H9 (cell line): Measurements from ENCODE around the gene CDC37. TPM values are rescaled to one million over a fixed set of nuclear protein-coding genes. Genes with fewer than 3 reads are reported as not detected.

Experiments used
- DNase-seq: peaks from one replicate; pipeline ENCODE4 v3.0.0-alpha.2; 2017
- H2AFZ ChIP-seq: one replicate; pipeline ENCODE4 v1.6.1; 2013; ENCODE audit warnings: mild to moderate bottlenecking, low read length, control low read depth, moderate library complexity
- H2AK5ac ChIP-seq: 2 replicates; pipeline ENCODE4 v1.6.1; 2013; ENCODE audit warnings: low read length, control low read depth, mixed read lengths; ENCODE audit not compliant: insufficient read length
- H2BK120ac ChIP-seq: one replicate; pipeline ENCODE4 v1.6.1; 2013; ENCODE audit warnings: low read depth, mild to moderate bottlenecking, low read length, control low read depth, inconsistent platforms; ENCODE audit not compliant: poor library complexity, severe bottlenecking
- H2BK12ac ChIP-seq: 2 replicates; pipeline ENCODE4 v1.6.1; 2013; ENCODE audit warnings: low read length, control low read depth, mixed read lengths, low read depth; ENCODE audit not compliant: insufficient read length
- H2BK15ac ChIP-seq: 2 replicates; pipeline ENCODE4 v1.6.1; 2013; ENCODE audit warnings: low read depth, low read length, control low read depth
- H2BK20ac ChIP-seq: one replicate; pipeline ENCODE4 v1.6.1; 2013; ENCODE audit warnings: low read depth, mild to moderate bottlenecking, low read length, control low read depth, inconsistent platforms; ENCODE audit not compliant: poor library complexity, severe bottlenecking
- H2BK5ac ChIP-seq: 2 replicates; pipeline ENCODE4 v1.6.1; 2013; ENCODE audit warnings: low read length, control low read depth, mixed read lengths; ENCODE audit not compliant: insufficient read length
- H3K14ac ChIP-seq: 2 replicates; pipeline ENCODE4 v1.6.1; 2013; ENCODE audit warnings: low read length, control low read depth; ENCODE audit not compliant: insufficient read depth
- H3K18ac ChIP-seq: 2 replicates; pipeline ENCODE4 v1.6.1; 2013; ENCODE audit warnings: low read depth, mild to moderate bottlenecking, mixed read lengths, low read length, control low read depth; ENCODE audit not compliant: insufficient read length
- H3K23ac ChIP-seq: 2 replicates; pipeline ENCODE4 v1.6.1; 2013; ENCODE audit warnings: low read length, control low read depth, mixed read lengths, low read depth; ENCODE audit not compliant: insufficient read length
- H3K23me2 ChIP-seq: 2 replicates; pipeline ENCODE4 v1.6.1; 2013; ENCODE audit warnings: low read depth, mild to moderate bottlenecking, mixed read lengths, low read length, control low read depth; ENCODE audit not compliant: insufficient read length, poor library complexity, severe bottlenecking
- H3K27ac ChIP-seq: 2 replicates; pipeline ENCODE4 v1.5.1; 2013; ENCODE audit warnings: low read length, control low read depth, mixed read lengths, low read depth; ENCODE audit not compliant: insufficient read length
- H3K27me3 ChIP-seq: 2 replicates; pipeline ENCODE4 v1.6.1; 2013; ENCODE audit warnings: low read length, control low read depth, inconsistent platforms; ENCODE audit not compliant: insufficient read depth
- H3K4ac ChIP-seq: 2 replicates; pipeline ENCODE4 v1.6.1; 2013; ENCODE audit warnings: low read depth, mild to moderate bottlenecking, control low read depth, inconsistent platforms, low read length, moderate library complexity
- H3K4me1 ChIP-seq: 2 replicates; pipeline ENCODE4 v1.6.1; 2013; ENCODE audit warnings: low read length, control low read depth, inconsistent platforms; ENCODE audit not compliant: insufficient read depth
- H3K4me2 ChIP-seq: 2 replicates; pipeline ENCODE4 v1.6.1; 2013; ENCODE audit warnings: low read length, control low read depth, mixed read lengths; ENCODE audit not compliant: insufficient read length, insufficient read depth
- H3K56ac ChIP-seq: 2 replicates; pipeline ENCODE4 v1.6.1; 2013; ENCODE audit warnings: low read depth, mild to moderate bottlenecking, mixed read lengths, low read length, control low read depth; ENCODE audit not compliant: insufficient read length
- H3K79me1 ChIP-seq: 2 replicates; pipeline ENCODE4 v1.6.1; 2013; ENCODE audit warnings: low read depth, mild to moderate bottlenecking, moderate library complexity, low read length, control low read depth, inconsistent platforms; ENCODE audit not compliant: insufficient read depth, poor library complexity, severe bottlenecking
- H3K79me2 ChIP-seq: 2 replicates; pipeline ENCODE4 v1.6.1; 2013; ENCODE audit warnings: low read length, control low read depth, inconsistent platforms; ENCODE audit not compliant: insufficient read depth
- H3K9ac ChIP-seq: 2 replicates; pipeline ENCODE4 v1.6.1; 2013; ENCODE audit warnings: low read length, control low read depth, mixed read lengths; ENCODE audit not compliant: insufficient read length; ENCODE audit errors: extremely low read depth
- H3K9me3 ChIP-seq: one replicate; pipeline ENCODE4 v1.6.1; 2013; ENCODE audit warnings: low read depth, low read length, inconsistent platforms; ENCODE audit not compliant: control insufficient read depth
- H3T11ph ChIP-seq: one replicate; pipeline ENCODE4 v1.6.1; 2013; ENCODE audit warnings: mild to moderate bottlenecking, low read length, control low read depth, inconsistent platforms
- H4K20me1 ChIP-seq: one replicate; pipeline ENCODE4 v1.6.1; 2013; ENCODE audit not compliant: control insufficient read depth, insufficient read length, insufficient read depth
- H4K5ac ChIP-seq: 2 replicates; pipeline ENCODE4 v1.6.1; 2013; ENCODE audit warnings: low read depth, mild to moderate bottlenecking, mixed read lengths, low read length, control low read depth; ENCODE audit not compliant: insufficient read length
- H4K8ac ChIP-seq: replicated peaks from 2 replicates; pipeline ENCODE4 v1.6.1; 2013; ENCODE audit warnings: low read length, control low read depth, mixed read lengths, low read depth; ENCODE audit not compliant: insufficient read length
- H4K91ac ChIP-seq: 2 replicates; pipeline ENCODE4 v1.6.1; 2013; ENCODE audit warnings: low read depth, mild to moderate bottlenecking, moderate library complexity, mixed read lengths, low read length, control low read depth; ENCODE audit not compliant: insufficient read length
- H3K27ac Mint-ChIP-seq, 3 experiments: 2 replicates in 2 of 3; 3 replicates in 1 of 3; pipeline ENCODE4 v1.8.0; 2020 to 2021; ENCODE audit warnings: mixed read lengths in 3 of 3, mild to moderate bottlenecking in 1 of 3, moderate library complexity in 1 of 3
- H3K27me3 Mint-ChIP-seq: 2 replicates; pipeline ENCODE4 v1.8.0; 2021; ENCODE audit warnings: low read depth, mild to moderate bottlenecking, moderate library complexity, mixed read lengths
- H3K36me3 Mint-ChIP-seq, 3 experiments: 2 replicates in 2 of 3; 3 replicates in 1 of 3; pipeline ENCODE4 v1.8.0; 2020 to 2021; ENCODE audit warnings: low read depth in 3 of 3, mixed read lengths in 3 of 3; ENCODE audit not compliant: insufficient read depth in 1 of 3
- H3K4me1 Mint-ChIP-seq, 2 experiments: 2 replicates each; pipeline ENCODE4 v1.8.0; 2020; ENCODE audit warnings: mixed read lengths in 2 of 2
- H3K4me3 Mint-ChIP-seq, 2 experiments: 2 replicates in 1 of 2; 3 replicates in 1 of 2; pipeline ENCODE4 v1.8.0; 2020 to 2021; ENCODE audit warnings: mild to moderate bottlenecking in 2 of 2, mixed read lengths in 2 of 2, moderate library complexity in 1 of 2
- H3K9me3 Mint-ChIP-seq, 2 experiments: 2 replicates in 1 of 2; 3 replicates in 1 of 2; pipeline ENCODE4 v1.8.0; 2020; ENCODE audit warnings: mild to moderate bottlenecking in 2 of 2, mixed read lengths in 2 of 2, moderate library complexity in 1 of 2
- CTCF ChIP-seq: fragments of 200-600 bp; sonication (generic); conservative IDR thresholded peaks from 3 replicates; pipeline ENCODE4 v1.8.0; 2021; ENCODE audit warnings: antibody characterized with exemption, mild to moderate bottlenecking
- WGBS: extraction: QIAGEN DNeasy Blood & Tissue Kit; methylation state at CpG from one replicate; pipeline ENCODE4 v1.1.7; 2013; ENCODE audit warnings: missing lambda C conversion rate, low lambda C conversion rate, mixed read lengths; ENCODE audit not compliant: insufficient read length; ENCODE audit errors: extremely low coverage; 5-methylcytosine and 5-hydroxymethylcytosine counted together
- total RNA-seq: library from RNA; stranded (reverse); gene quantifications from 2 replicates; pipeline ENCODE4 v1.2.1, GENCODE V29; 2021

The CDC37 gene
- total RNA-seq, 1 experiment from 2014 or later, result 155 TPM

DNA sequence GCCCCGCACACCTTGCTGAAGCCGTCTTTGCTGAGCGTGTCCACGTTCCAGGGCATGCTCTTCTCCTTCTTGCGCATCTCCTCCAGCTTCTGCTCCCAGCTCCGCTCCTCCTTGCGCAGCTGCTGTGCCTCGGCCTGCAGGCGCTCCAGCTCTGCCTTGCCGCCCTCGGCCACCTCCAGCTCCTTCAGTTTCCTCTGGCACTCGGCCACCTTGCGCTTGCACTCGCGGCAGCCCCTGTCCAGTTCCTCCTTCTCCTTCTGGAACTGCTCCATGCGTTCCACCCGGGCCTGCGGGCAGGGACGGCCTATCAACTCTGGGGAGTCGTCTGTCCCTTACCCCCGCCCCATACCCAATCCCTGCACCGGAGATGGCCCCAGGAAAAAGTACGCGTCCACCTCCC lies 7.4 kb downstream of the CDC37 start:
- H3K9ac ChIP-seq, result no peak overlapping the region

More for the DNA sequence above, 7.4 kb downstream of the CDC37 start:
- Mint-ChIP-seq H3K27me3 (no peaks in the 10 kb centered on the region), H3K9me3 (no peaks in the 10 kb centered on the region), H3K36me3 (peaks cover 31 to 64% (median 60%) of the 10 kb centered on the region in 3 experiments; a peak in 6 of 7 replicates), H3K27ac (no peak overlapping the region), H3K4me1 (0 out of 4 replicates have a peak, but pooled peaks cover 0 to under 1% of the 10 kb centered on the region in 2 experiments), H3K4me3 (no peak overlapping the region)
- Histone ChIP-seq H2BK120ac (no peak overlapping the region), H3K14ac (no peak overlapping the region), H4K8ac (no peak overlapping the region), H3K4ac (no peak overlapping the region), H3K79me2 (peaks cover 5% of the 10 kb centered on the region; the same call in 1 of the 2 replicates), H3K9me3 (no peaks in the 10 kb centered on the region), H3K27ac (no peak overlapping the region), H2BK5ac (no peak overlapping the region), H2BK20ac (no peak overlapping the region), H3K23ac (no peak overlapping the region), H2BK15ac (no peak overlapping the region), H2AK5ac (no peak overlapping the region), H3K23me2 (no peaks in the 10 kb centered on the region), H3K18ac (no peak overlapping the region), H3K79me1 (peaks cover 6% of the 10 kb centered on the region), H3K27me3 (no peaks in the 10 kb centered on the region), H2AFZ (no peak overlapping the region), H3K4me1 (no peaks in the 10 kb centered on the region), H3T11ph (no peak overlapping the region), H4K20me1 (no peaks in the 10 kb centered on the region), H4K91ac (no peak overlapping the region), H4K5ac (no peak overlapping the region), H2BK12ac (no peak overlapping the region), H3K4me2 (no peak overlapping the region), H3K56ac (no peak overlapping the region)
- DNase-seq, result no peak
- WGBS, result no CpG with 5 or more reads among the region's 24 CpGs
- TF ChIP-seq CTCF, result no peak
